HG02571 (cell line): ENCODE results near the gene PRKAG2.
"Not testable (repeated sequence)": the region's sequence is repeated elsewhere in the genome, so short reads cannot be mapped to it uniquely, and the experiment has no call there.

Source experiments
- ATAC-seq: cut with Tn5 transposase; IDR thresholded peaks from one replicate; pipeline ENCODE4 v1.9.1; 2021; ENCODE audit warnings: mild to moderate bottlenecking, moderate library complexity; ENCODE audit not compliant: unreplicated experiment

The PRKAG2 gene

GRCh38 chr7:151885202-151885580, 8.3 kb upstream of the PRKAG2 start:
- no peak for ATAC-seq

DNA sequence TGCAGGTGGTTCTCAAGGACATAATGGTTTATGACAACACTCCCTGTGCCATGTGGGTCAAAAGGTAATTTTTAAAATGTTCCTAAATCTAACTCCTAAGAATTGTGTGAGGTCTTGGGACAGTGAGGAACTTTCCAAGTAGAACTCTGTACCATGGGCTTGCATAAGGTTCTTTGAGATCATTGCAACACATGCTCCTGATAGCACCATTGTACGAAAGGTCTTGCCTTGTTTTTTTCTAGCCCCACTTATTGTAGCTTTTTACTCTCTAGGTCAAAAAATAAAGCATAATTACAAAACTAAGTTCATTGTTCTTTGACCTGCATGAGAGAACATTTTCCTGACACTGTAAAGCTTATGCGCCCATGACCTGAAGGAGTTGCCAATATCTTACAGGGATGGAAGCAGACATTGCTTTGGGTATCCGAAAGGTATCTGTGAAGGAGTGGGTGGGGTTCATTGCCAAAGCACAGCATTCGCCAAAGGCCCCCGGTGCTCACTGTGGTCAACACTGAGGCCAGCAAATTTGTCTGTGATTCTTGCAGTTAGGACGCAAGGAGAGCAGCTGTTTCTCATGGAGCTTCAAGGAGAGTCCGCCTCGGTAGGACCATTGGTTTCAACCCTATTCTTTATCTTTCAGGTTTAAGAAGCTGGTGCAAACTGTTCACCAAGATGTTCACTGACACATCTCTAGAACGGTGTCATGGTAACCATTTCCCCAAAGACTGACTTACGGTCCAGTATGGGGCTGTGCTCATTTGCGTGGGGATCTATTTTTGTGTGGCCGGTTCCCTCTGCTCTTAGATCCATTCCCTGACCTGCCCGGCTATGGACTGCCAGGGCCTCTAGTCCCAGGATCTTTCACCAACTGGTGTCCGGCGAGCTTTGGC, 7.6 kb upstream of the PRKAG2 start:
- ATAC-seq: no peak

DNA sequence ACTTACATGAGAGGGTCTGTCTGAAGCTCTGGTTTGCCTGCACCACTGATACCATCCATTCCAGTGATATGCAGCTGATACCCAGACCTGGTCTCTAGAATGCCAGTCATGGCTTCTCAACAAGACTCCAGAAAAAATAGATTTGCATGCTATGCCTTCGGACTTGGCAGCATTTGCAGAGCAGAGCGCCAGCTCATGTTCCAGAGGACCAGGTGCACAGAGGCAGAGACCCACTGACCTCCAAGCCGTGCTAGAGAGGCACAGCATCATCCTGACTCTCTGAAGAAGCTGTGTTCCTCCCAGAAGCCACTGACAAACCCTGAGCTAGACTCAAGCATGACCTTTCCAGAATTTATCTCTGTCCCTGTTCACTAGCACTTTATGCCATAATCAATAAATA, 6.9 kb upstream of the PRKAG2 start:
- no peak for ATAC-seq

DNA sequence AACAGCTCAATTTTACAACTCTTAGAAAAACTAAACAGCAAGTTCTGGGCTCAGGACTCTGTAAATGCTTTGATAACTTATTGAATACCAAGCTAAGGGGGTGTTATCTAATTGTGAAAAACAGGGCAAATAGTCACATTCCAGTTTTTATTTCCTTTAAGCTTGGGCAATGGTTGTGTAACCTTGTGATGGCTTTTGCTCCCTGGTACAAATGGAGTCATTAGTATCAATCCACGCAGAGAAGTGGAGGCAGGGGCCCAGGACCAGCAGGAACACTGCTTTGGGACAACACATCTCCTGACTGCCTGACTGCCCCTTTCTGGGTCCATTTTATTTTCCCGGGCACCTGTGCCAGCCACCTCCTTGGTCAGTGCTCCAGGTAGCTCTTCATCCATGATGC, 5.8 kb upstream of the PRKAG2 start:
- ATAC-seq: no peak

DNA sequence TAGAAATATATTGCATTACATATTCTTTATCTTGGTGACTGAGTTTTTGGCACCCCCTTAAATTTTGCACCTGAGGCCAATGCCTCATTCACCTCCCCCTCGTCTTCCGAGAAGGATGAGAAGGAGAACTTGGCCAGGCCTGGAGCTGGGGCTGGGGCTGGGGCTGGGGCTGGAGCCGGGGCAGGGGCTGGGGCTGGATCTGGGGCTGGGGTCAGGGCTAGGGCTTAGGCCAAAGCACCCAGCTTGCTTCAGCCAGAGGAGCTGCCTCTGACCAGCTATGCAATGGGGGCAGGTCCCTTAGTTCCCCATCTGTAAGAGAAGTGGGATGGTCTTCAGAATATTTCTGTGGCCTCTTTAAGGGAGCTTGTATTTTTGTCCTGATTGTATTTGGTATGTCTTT, 3.8 kb upstream of the PRKAG2 start:
- ATAC-seq: no peak

- ATAC-seq: no peak
These were observed 1.3 kb upstream of the PRKAG2 start for GRCh38 chr7:151877911-151878835.

DNA sequence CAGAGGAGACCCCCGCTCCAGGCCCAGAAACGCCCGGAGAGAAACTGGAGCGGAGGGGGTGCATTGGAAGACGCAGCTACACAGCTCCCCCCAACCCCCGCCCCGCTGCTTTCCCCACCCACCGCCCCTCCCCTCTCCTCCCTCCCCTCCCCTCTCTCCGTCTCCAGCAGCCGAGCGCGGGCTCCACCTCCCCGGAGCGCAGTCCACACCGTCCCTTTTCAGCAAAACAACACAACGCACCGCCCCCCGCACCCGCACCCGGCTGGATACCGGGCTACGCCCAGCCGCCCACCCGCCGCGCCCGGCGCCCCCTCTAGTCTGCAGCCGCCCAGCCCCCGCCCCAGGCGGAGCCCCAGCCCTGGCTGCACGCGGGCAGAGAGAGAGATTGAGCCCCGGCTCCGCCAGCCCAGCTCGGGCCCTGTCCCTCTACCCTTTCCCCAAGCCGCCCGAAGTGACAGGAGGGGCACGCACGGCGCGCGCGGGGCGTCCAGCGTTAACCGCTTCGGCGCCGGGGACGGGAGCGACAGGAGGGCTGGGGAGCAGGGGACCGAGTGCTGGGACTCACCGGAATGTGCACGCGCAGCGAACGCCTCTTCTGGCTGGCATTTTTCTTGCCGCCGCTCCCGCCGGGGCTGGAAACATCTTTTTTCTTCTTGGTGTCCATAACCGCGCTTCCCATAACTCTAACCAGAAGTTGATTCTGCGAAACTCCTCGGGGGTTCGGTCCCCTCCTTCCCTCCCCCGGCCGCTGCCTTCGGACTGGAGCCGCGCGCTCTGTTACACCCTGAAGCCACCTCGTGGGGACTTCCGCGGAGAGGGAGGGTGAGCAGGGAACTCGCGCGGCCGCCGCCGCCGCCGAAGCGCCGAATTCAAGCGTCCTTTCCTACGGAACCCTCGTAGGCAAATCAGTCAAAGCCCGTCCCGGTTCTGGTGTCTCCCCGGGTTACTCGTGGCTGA, 695 bp downstream of the PRKAG2 start:
- no peak for ATAC-seq

DNA sequence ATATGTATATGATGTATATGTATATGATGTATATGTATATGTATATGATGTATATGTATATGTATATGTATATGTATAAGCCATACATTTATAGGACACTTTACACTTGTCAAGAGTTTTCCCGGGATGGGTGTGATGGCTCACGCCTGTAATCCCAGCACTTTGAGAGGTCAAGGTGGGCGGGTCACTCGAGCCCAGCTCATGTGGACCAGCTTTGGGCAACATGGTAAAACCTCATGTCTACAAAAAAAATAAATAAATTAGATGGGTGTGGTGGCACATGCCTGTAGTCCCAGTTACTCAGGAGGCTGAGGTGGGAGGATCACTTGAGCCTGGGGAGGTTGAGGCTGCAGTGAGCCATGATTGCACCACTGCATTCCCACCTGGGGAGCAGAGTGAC, 2.4 kb downstream of the PRKAG2 start:
- ATAC-seq: not testable (repeated sequence)

GRCh38 chr7:151873402-151873965, 3.4 kb downstream of the PRKAG2 start:
- ATAC-seq: no peak

- ATAC-seq: no peak
These were observed 4.1 kb downstream of the PRKAG2 start for GRCh38 chr7:151872531-151873401.

DNA sequence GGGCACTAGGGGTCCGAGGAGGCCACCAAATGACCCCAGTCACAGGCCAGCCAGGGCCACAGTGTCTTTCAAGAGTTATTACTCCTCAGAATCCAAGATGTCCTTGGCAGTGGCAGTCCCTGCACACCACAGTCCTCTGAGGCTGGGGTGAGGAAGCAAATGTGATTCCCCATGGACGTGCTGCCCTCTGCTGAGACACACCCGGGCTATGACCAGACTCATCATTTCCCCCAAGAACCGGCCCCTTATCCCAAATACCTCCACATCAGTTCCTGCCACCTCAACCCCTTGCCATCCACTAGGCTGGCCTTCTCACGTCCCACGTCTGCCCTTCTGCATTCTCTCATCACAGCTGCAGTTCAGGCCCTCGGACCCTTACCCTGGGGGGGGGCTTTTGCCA, 5.0 kb downstream of the PRKAG2 start:
- ATAC-seq: no peak

DNA sequence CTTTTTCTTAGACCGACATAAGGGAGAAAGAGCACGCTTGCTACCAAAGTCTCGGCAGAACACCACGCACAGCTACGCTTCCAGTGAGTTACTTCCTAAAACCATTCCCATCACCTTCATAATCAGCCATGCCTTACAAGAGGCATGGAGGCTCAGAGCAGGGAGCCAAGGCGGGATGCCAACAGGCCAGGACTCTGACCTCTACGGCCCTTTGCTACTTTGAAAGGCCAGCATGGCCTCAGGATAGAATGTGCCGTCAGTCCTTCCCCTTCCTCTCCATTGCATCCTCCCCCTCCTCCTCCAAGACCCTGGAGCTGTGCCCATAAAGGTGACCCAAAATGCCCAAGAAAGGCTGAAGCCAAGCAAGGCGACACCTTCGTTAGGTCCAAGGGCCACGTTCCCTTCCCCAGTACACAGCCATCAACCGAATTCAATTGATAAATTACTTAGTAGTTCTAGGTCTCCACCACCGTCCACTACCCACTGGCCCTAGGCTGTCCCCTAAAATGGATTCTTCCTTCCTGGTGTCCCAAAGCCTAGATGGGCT, 5.7 kb downstream of the PRKAG2 start:
- ATAC-seq: no peak

DNA sequence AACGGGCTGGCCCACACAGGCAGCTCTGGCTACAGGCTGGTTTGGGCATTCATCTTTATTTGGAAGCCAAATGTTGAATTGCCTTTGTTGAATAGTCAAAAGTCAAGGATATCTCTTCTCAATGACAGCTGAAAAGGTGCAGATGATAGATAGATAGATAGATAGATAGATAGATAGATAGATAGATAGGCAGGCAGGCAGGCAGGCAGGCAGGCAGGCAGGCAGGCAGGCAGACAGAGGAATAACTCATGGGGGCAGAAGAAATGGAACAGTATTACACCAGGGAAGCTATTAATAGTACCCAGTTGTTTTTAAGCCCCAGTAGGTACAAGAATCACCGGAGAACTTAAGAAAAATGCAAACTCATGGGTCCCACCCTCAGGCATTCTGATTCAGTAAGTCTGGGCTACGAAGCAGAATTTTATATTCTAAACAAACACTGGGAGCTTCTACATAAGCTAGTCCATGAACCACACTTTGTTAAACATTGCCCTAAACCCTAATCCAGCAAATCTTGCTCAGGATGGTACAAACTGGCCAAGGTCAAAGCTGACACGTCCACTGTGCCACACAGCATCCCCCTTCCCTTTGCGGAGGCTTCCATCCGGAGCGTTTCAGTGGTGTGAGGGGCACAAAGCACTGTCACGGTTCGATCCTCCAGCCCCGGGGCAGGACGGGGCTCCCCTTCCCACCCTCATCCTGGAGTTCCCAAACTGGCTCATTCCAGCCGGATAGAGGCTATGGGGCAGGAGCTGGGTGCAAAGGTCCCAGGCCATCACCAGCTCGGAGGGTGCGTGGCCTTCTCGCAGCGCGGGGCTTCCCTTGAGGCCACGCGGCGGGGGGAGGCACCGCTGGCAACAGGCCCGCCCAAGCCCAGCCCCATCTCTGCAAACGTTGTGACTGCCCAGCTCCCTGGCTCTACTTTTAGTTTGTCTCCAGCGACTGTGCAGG, 6.7 kb downstream of the PRKAG2 start:
- no peak for ATAC-seq

DNA sequence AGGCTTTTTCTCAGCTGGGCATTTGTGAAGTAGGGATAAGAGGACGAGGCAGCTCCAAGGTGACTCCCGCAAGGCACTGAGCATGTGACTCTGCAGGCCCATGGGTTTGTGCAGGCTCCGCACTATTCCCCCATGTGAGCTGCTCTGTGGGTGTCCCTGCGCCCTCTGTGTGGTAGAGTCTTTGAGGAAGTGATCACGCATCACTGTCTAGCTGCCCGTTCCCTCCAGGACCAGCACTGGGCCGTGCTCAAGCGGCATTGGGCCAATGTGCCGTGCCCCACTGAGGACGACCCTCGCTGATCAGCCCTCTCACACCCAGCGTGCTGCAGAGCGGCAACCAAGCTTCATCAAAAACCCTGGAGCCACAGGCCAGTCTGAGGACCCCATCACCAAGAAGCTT, 7.5 kb downstream of the PRKAG2 start:
- ATAC-seq: no peak

DNA sequence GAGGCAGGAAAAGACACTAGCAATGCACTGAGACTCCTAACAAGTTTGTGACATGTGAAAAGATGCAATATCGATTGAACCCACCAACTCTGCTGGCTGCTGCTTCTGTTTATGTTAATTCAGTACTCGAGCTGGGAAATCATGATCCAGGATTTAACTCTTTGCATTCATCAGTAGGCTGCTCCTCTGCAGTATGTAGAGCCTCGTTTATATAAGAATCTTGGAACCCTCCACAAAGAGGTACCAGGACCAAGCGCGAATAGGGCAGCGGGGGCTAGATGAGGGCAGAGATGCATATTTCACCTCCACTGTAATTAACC, 7.8 kb downstream of the PRKAG2 start:
- ATAC-seq: no peak

DNA sequence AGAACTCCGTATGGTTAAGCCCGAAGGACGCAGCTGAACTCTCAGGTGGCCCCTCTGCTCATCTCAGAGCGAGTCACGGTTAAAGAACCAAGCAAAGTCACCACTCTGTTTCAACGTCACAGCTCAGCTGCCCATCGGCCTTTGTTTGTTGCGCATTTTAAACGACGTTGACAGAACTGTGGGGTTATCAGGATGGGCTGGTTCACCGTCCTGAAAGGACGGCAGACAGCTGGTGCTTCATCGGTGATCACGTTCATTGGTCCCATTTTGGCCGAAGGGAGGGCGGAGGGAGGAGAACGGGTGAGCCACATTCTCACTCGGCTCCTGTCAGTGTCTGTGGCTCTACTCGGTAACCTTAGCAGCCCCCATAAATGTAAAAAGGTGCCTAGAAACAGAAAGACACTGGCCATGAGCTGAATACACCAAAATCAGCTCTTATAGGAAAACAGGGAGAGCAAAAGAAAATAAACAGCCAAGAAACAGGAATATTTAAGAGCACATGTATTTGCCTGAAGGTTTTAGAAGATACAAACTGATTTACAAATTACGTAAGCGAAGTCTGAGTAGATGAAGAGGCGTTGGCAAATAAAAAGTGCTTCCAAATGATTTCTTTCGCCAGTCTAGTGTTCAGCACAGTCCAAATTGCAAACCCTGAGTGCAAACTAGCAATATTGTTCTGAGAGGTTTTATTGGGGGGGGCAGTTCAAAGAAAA, 8.4 kb downstream of the PRKAG2 start:
- ATAC-seq: no peak

- no peak for ATAC-seq
These were observed 9.0 kb downstream of the PRKAG2 start for GRCh38 chr7:151867912-151868311.
